ENCODE data around the gene HLCS.

GRCh38 chr21:36743008-36743407, 223.5 kb downstream of the HLCS start:
- TF ChIP-seq POLR2AphosphoS5 (IDR thresholded peaks at IDR 0.05; ENCODE audit: insufficient read depth, low read depth, low read length) = no peak
- no peak for TF ChIP-seq POLR2A (IDR thresholded peaks at IDR 0.05; ENCODE audit: low read depth, low read length)
- no peak for TF ChIP-seq CTCF (IDR thresholded peaks at IDR 0.05; ENCODE audit: extremely low read depth in 1 of 2, insufficient read depth in 1 of 2, low read depth in 1 of 2, low read length in 2 of 2)
- TF ChIP-seq MAX (IDR thresholded peaks at IDR 0.05; ENCODE audit: insufficient read depth, insufficient read length) = no peak
- TF ChIP-seq EZH2 (IDR thresholded peaks at IDR 0.05; ENCODE audit: borderline replicate concordance, low read depth, low read length, severe bottlenecking) = no peak

Measured in endothelial cell of umbilical vein (primary cell).